ENCODE results near the gene FAM221B.

GRCh38 chr9:35818341-35818740 lies 10.2 kb downstream of the FAM221B start:
- no peak for TF ChIP-seq GATA2 (IDR thresholded peaks at IDR 0.05; ENCODE audit: low read depth, low read length)
- no peak for TF ChIP-seq GATA3 (IDR thresholded peaks at IDR 0.05; ENCODE audit: low read depth, low read length)
